Upper lobe of right lung (tissue), 1 donor: ENCODE data around the gene CES5A. TPM values are rescaled to one million over a fixed set of nuclear protein-coding genes. Genes with fewer than 3 reads are reported as not detected.

Experiments used
- ATAC-seq: fragments of 200-7000 bp; cut with Tn5 transposase; one replicate; pipeline ENCODE4 v1.9.1; 2020; ENCODE audit warnings: mild to moderate bottlenecking, moderate library complexity
- DNase-seq: peaks from one replicate; pipeline ENCODE4 v3.0.0-alpha.2; 2020
- H3K27ac ChIP-seq: fragments of 200-600 bp; one replicate; pipeline ENCODE4 v1.8.0; 2022
- H3K27me3 ChIP-seq: fragments of 200-600 bp; one replicate; pipeline ENCODE4 v1.8.0; 2022; ENCODE audit warnings: mild to moderate bottlenecking
- H3K36me3 ChIP-seq: fragments of 200-600 bp; one replicate; pipeline ENCODE4 v1.8.0; 2022
- H3K4me1 ChIP-seq: fragments of 200-600 bp; one replicate; pipeline ENCODE4 v1.8.0; 2022
- H3K4me3 ChIP-seq: fragments of 200-600 bp; one replicate; pipeline ENCODE4 v1.8.0; 2022; ENCODE audit warnings: mild to moderate bottlenecking
- H3K9me3 ChIP-seq: fragments of 200-600 bp; one replicate; pipeline ENCODE4 v1.8.0; 2022
- CTCF ChIP-seq: fragments of 200-600 bp; IDR thresholded peaks from one replicate; pipeline ENCODE4 v1.8.0; 2022; ENCODE audit warnings: antibody characterized with exemption
- intact Hi-C: fragments of 100-400 bp; cut with DNase I; formaldehyde crosslinking; loops from one replicate; pipeline ENCODE4 v1.11.0; 2022
- long read RNA-seq: library from polyadenylated mRNA; unstranded; transcript quantifications from one replicate; pipeline ENCODE4 v2.0.0, GENCODE V29; 2021
- total RNA-seq: library from RNA; stranded (reverse); fragmentation: NEBNext Ultra II Directional; extraction: Animal tissue kit (Norgen Biotek cat#: 25700); gene quantifications from one replicate; pipeline ENCODE4 v1.2.1, GENCODE V29; 2021
- donor health status: DM: no; HTN: yes; CAD: no; lungs with severe emphysema.

CES5A gene
- total RNA-seq = not detected
- long read RNA-seq = 0 reads

DNA sequence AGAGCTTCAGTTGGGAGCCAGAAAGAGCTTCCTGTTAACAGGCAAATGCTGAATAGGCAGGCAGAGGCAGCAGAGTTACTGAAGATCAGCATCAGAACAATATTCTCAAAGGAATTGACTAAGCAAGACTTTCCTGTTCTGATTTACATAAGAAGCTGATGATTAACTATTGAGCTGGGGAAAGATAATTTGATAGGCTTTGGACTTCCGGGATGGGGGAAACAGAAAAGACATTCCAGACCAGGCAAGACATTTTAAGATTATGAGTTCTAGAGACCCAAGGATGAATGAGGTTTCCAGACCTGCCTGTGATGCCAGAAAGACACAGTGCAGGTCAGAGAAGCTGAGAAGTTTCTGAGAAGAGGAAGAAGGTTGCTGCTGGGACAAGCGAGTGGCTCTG lies at the start of gene CES5A:
Gene CES5A, minus strand, starts transcription at position 101 of the 400 bp plus-strand sequence. CDS start 152 bp downstream, outside the sequence.
- Histone ChIP-seq H3K36me3 (no peaks in the 10 kb centered on the region), H3K27ac (no peak within 1 kb of the TSS), H3K27me3 (no peaks in the 10 kb centered on the region), H3K4me3 (no peak within 1 kb of the TSS), H3K4me1 (no peaks in the 10 kb centered on the region), H3K9me3 (no peaks in the 10 kb centered on the region)
- intact Hi-C loops = no loop called here
- no peak for TF ChIP-seq CTCF
- no peak for ATAC-seq
- no peak for DNase-seq

DNA sequence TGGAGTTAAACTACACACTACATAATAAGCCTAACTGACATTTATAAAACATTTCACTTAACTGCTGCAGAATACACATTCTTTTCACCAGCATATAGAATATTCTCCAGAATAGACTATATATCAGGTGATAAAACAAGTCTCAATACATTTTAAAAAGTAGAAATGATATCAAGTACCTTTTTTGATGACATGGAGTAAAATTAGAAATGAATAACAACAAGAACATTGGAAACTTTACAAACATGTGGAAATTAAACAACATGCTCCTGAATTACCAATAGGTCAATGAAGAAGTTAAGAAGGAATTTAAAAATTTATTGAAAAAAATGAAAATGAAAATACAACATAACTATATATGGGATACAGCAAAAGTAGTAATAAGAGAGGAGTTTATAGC lies 47.5 kb upstream of the CES5A start:
- Histone ChIP-seq H3K9me3 (no peaks in the 10 kb centered on the region), H3K4me3 (no peak overlapping the region), H3K36me3 (no peaks in the 10 kb centered on the region), H3K4me1 (no peaks in the 10 kb centered on the region), H3K27ac (no peak overlapping the region), H3K27me3 (no peaks in the 10 kb centered on the region)
- DNase-seq (no peak), ATAC-seq (no peak)
- TF ChIP-seq CTCF = no peak
- intact Hi-C loops = no loop called here

DNA sequence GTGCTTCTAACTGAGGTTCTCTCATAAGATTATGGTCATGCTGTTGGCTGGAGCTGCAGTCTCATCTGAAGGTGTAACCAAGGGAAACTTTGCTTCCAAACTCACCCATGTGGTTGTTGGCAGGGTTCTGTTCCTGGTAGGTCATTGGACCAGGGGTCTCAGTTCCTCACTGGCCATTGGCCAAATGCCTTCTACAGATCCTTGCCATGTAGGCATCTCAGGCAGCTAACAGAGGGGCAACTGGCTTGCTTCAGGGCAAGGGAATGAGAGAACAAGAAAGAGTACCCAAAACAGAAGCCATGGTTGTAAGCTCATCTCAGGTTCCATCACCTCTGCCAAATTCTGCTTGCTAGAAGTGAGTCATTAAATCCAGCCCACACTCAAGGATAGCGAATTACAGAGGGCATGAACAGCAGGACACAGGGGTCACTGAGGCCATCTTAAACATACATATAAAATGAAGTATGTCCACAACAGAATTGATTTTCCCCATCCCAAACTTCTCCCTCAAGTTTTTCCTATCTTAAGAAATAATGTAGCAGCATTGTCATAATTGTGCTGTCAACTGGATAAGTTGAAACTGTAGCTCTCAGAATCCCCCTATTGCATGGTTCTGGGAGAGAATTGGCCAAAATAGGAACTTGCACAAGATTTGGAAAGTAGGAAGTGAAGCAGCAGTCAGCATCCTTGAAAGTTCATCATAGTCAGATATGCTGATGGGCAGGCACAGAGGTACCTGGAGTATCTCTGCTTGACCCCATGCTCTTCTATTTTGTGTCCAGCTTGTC lies 42.4 kb upstream of the CES5A start:
- no peaks in the 10 kb centered on the region for H3K36me3 ChIP-seq
- no peaks in the 10 kb centered on the region for H3K9me3 ChIP-seq
- no peak overlapping the region for H3K4me3 ChIP-seq
- H3K27me3 ChIP-seq = no peaks in the 10 kb centered on the region
- no peaks in the 10 kb centered on the region for H3K4me1 ChIP-seq
- H3K27ac ChIP-seq = no peak overlapping the region
- intact Hi-C loops = no loop called here
- DNase-seq (no peak), ATAC-seq (no peak)
- no peak for TF ChIP-seq CTCF

- DNase-seq (no peak), ATAC-seq (no peak)
- H3K27me3 ChIP-seq = no peaks in the 10 kb centered on the region
- H3K4me3 ChIP-seq = no peak overlapping the region
- H3K9me3 ChIP-seq = no peaks in the 10 kb centered on the region
- intact Hi-C loops = no loop called here
- no peaks in the 10 kb centered on the region for H3K4me1 ChIP-seq
- no peak overlapping the region for H3K27ac ChIP-seq
- TF ChIP-seq CTCF = no peak
- H3K36me3 ChIP-seq = no peaks in the 10 kb centered on the region
These were observed 40.1 kb upstream of the CES5A start for GRCh38 chr16:55915096-55915827.

DNA sequence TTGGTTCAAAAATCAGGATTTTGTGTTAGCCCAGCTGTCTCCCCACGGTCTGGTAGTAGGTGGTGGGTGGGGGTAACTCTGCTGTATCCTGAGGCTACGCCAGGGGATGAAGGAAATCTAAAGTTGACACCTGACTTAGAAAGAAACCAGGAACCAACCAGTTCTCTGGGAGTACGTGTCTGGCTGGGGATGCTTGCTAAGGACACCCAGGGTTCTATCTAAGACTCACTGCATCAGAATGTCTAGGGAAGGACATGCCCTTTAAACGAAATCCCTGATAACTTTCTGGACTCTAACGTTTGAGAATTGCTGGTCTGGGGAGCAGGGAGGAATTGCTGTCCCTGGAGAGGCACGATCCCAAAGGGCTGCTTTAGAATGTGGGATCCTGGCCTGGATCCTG lies 39.2 kb upstream of the CES5A start:
- no peak for DNase-seq
- Histone ChIP-seq H3K4me3 (no peak overlapping the region), H3K36me3 (no peaks in the 10 kb centered on the region), H3K9me3 (no peaks in the 10 kb centered on the region), H3K27ac (no peak overlapping the region), H3K27me3 (no peaks in the 10 kb centered on the region), H3K4me1 (no peaks in the 10 kb centered on the region)
- TF ChIP-seq CTCF = no peak
- ATAC-seq = no peak
- intact Hi-C loops = no loop called here
